ENCODE measurements around the gene CBLC. TPM values are rescaled to one million over a fixed set of nuclear protein-coding genes. Genes with fewer than 3 reads are reported as not detected.

The CBLC gene
- total and polyA plus RNA-seq, 10 of the 15 experiments (the other 5 are each of a cell fraction or from before 2014, with no cell fraction given): not detected

DNA sequence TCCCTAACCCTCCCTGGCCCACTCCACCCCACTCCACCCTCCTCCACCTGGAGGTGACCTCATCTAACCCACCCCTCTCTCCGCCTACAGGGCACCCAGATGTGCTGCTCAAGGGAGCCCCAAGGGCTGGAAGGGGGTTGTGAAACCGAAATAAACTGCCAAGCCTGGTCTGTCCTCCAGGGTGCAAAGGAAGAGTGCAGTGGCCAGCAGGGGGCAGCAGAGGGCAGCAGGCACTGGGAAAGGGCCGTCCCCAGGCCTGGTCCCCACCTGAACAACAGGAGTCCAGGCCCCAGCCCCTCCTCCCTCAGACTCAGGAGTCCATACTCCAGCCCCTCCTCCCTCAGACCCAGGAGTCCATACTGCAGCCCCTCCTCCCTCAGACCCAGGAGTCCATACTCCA is 22.8 kb downstream of the CBLC start:
- peak; percentile 99 for ATAC-seq
- ChIA-PET RAD21 (ENCODE audit: unreplicated experiment) (no interaction called here), POLR2A (no interaction called here), CTCF (interaction anchor here (3.3 to 4.1 kb wide), 2 partner anchors 16 to 29 kb away, joined by 10 to 24 read pairs; no protein-coding TSS in a partner anchor), SMC1A (ENCODE audit: uncharacterized antibody, unreplicated experiment) (no interaction called here)
- Histone ChIP-seq H3K4me1 (ENCODE audit: control insufficient read depth, insufficient read depth, low read length) (peaks cover 21% of the 10 kb centered on the region), H3K4me2 (ENCODE audit: control insufficient read depth, insufficient read depth) (no peak overlapping the region), H3K36me3 (ENCODE audit: control insufficient read depth in 2 of 2, insufficient read depth in 2 of 2, low read length in 1 of 2) (no peaks in the 10 kb centered on the region), H3K4me3 (no peak overlapping the region), H3K9me3 (replicated peaks; ENCODE audit: control insufficient read depth, insufficient read depth, low read length) (no peaks in the 10 kb centered on the region), H3K9ac (ENCODE audit: control insufficient read depth, insufficient read depth, low read length) (no peak overlapping the region), H3K27ac (ENCODE audit: control insufficient read depth, insufficient read depth) (no peak overlapping the region), H3K27me3 (replicated peaks in 1 of 2; ENCODE audit: control insufficient read depth in 2 of 2, insufficient read depth in 2 of 2, low read length in 1 of 2) (no peaks in the 10 kb centered on the region; a peak in 1 of 4 replicates), H4K20me1 (ENCODE audit: control insufficient read depth, insufficient read depth) (no peaks in the 10 kb centered on the region), H3K79me2 (ENCODE audit: control insufficient read depth, insufficient read depth, low read length) (no peaks in the 10 kb centered on the region), H2AFZ (ENCODE audit: control insufficient read depth, low read depth, low read length) (no peak overlapping the region)
- DNase-seq (ENCODE audit: low read depth, low spot score): peak; percentile 34
- BruUV-seq (replicated peaks): no TSS peak
- FAIRE-seq: peak; percentile 81
- 4% methylated on average over 3 of the region's 3 CpGs for whole genome bisulfite sequencing (ENCODE audit: insufficient coverage, insufficient replicate concordance, low lambda C conversion rate, missing lambda C conversion rate)
- intact Hi-C loops (cut with micrococcal nuclease; ENCODE audit: unreplicated experiment) (loop anchor here (5.0 kb wide), 1 partner anchor 42 kb away; no protein-coding TSS in a partner anchor), in situ Hi-C loops (cut with MboI) (no loop called here)
- TF ChIP-seq, protein P1, sequence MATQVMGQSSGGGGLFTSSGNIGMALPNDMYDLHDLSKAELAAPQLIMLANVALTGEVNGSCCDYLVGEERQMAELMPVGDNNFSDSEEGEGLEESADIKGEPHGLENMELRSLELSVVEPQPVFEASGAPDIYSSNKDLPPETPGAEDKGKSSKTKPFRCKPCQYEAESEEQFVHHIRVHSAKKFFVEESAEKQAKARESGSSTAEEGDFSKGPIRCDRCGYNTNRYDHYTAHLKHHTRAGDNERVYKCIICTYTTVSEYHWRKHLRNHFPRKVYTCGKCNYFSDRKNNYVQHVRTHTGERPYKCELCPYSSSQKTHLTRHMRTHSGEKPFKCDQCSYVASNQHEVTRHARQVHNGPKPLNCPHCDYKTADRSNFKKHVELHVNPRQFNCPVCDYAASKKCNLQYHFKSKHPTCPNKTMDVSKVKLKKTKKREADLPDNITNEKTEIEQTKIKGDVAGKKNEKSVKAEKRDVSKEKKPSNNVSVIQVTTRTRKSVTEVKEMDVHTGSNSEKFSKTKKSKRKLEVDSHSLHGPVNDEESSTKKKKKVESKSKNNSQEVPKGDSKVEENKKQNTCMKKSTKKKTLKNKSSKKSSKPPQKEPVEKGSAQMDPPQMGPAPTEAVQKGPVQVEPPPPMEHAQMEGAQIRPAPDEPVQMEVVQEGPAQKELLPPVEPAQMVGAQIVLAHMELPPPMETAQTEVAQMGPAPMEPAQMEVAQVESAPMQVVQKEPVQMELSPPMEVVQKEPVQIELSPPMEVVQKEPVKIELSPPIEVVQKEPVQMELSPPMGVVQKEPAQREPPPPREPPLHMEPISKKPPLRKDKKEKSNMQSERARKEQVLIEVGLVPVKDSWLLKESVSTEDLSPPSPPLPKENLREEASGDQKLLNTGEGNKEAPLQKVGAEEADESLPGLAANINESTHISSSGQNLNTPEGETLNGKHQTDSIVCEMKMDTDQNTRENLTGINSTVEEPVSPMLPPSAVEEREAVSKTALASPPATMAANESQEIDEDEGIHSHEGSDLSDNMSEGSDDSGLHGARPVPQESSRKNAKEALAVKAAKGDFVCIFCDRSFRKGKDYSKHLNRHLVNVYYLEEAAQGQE (IDR thresholded peaks at IDR 0.05; ENCODE audit: low read depth, low read length): no peak
- TF ChIP-seq ZBTB33 (IDR thresholded peaks at IDR 0.05) (no peak), KAT2A (conservative IDR thresholded peaks at IDR 0.05; ENCODE audit: control insufficient read depth, low read depth, low read length) (no peak), SREBF1 (IDR thresholded peaks at IDR 0.05; ENCODE audit: low read length) (no peak), PML (IDR thresholded peaks at IDR 0.05; ENCODE audit: low read length) (no peak), BCL11A (IDR thresholded peaks at IDR 0.05; ENCODE audit: low read depth, low read length) (no peak), HDAC2 (IDR thresholded peaks at IDR 0.05) (no peak), SIX5 (IDR thresholded peaks at IDR 0.05; ENCODE audit: low read depth, low read length, severe bottlenecking) (no peak), CHD4 (IDR thresholded peaks at IDR 0.05) (no peak), BMI1 (IDR thresholded peaks at IDR 0.05; ENCODE audit: borderline replicate concordance) (no peak), PAX8 (IDR thresholded peaks at IDR 0.05) (no peak), RCOR1 (conservative IDR thresholded peaks at IDR 0.05; ENCODE audit: low read depth, low read length) (no peak)
- TF ChIP-seq, protein P2, sequence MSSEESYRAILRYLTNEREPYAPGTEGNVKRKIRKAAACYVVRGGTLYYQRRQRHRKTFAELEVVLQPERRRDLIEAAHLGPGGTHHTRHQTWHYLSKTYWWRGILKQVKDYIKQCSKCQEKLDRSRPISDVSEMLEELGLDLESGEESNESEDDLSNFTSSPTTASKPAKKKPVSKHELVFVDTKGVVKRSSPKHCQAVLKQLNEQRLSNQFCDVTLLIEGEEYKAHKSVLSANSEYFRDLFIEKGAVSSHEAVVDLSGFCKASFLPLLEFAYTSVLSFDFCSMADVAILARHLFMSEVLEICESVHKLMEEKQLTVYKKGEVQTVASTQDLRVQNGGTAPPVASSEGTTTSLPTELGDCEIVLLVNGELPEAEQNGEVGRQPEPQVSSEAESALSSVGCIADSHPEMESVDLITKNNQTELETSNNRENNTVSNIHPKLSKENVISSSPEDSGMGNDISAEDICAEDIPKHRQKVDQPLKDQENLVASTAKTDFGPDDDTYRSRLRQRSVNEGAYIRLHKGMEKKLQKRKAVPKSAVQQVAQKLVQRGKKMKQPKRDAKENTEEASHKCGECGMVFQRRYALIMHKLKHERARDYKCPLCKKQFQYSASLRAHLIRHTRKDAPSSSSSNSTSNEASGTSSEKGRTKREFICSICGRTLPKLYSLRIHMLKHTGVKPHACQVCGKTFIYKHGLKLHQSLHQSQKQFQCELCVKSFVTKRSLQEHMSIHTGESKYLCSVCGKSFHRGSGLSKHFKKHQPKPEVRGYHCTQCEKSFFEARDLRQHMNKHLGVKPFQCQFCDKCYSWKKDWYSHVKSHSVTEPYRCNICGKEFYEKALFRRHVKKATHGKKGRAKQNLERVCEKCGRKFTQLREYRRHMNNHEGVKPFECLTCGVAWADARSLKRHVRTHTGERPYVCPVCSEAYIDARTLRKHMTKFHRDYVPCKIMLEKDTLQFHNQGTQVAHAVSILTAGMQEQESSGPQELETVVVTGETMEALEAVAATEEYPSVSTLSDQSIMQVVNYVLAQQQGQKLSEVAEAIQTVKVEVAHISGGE (CRISPR knock-in tag; IDR thresholded peaks at IDR 0.05): no peak

Data from GM12878 (cell line).